GM21423 (cell line): ENCODE data around the gene RSPH1.

Experiments
- ATAC-seq: cut with Tn5 transposase; IDR thresholded peaks from one replicate; pipeline ENCODE4 v1.9.1; 2021; ENCODE audit warnings: mild to moderate bottlenecking, moderate library complexity; ENCODE audit not compliant: unreplicated experiment

Gene RSPH1

DNA sequence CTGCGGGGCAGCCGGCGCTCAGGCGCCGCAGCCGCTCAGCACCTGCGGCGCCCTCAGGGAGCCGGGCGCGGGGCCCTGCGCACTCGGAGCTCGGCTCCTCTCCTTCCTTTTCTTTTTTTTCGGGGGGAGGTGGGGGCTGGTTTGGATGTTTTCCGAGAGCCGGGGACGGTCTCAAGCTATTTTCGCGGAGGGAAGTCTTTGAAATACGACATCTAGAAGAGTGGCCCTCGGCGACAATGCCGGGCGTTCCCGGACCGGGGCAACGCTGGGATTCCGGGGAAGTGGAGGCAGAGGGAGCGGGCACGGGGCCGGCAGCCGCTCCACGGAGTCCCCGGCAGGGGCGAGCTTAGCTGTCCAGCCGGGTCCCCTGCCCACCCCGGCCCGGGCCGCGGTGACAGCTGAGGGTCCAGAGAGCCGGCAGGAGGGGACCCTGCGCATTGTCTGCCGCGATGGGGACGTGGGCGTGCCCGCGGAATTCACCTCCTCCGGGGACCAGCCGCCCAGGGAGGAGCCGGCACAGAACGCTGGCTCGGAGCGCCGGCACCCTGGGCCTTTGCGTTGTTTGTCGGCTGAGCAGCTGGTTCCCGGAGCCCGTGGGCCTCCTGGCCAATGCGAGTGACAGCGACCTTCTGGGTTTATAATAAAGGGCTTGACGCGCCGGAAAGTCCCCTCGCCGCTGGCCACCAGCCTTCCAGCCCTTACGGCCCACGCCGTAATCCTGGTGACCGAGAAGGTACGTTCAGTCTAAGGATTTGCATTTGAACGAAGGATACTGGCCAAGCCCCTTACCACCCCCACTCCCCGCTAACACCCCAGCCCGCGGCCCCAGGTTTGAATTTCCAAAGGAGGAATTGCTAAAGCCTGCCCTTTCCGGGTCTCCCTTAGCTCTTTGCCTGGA, 18.2 kb upstream of the RSPH1 start:
- ATAC-seq, result peak; percentile 61

DNA sequence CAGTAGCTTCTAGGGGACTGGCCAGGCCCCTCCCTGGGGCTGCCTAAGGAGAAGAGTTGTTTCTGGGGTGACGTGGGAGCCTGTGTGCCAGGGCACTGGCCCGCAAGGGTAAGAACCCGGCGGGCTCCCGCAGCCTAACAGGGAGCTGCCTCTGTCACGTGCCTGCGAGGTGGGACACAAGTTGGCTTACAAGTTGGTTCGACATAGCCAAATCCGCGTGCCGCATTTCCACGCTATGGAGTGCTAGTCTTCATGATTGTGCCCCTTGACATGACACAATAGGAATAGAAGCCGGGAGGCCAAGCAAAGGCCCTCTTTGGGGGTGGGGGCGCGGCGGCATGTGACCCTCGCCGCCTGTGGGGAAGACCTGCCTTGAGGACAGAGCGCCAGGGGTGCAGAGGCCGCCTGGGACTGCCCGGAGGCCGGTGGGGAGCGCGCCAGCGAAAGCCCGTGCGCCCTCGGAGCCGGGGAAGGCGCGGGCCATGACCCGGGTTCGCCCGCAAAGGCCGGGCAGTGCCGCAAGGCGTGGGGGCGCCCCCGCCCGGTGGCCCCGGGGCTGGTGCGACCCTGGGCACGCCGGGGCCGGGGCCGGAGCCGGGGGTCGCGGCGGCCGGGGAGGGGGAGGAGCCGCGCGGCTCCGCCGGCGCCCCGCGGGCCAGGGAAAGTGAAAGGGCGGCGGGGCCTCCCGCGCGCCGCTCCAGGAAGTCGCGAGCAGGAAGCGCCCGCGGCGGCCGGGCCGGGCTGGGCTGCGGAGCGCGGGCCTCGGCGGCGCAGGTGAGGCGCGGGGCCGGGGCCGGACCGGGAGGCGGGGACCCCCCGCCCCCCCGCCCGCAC, 17.3 kb upstream of the RSPH1 start, which contains the start of gene SLC37A1:
SLC37A1 (plus strand) TSS at position 702 of the 834 bp plus-strand sequence. CDS start 4,603 bp downstream, outside the sequence.
- peak; percentile 42 for ATAC-seq

DNA sequence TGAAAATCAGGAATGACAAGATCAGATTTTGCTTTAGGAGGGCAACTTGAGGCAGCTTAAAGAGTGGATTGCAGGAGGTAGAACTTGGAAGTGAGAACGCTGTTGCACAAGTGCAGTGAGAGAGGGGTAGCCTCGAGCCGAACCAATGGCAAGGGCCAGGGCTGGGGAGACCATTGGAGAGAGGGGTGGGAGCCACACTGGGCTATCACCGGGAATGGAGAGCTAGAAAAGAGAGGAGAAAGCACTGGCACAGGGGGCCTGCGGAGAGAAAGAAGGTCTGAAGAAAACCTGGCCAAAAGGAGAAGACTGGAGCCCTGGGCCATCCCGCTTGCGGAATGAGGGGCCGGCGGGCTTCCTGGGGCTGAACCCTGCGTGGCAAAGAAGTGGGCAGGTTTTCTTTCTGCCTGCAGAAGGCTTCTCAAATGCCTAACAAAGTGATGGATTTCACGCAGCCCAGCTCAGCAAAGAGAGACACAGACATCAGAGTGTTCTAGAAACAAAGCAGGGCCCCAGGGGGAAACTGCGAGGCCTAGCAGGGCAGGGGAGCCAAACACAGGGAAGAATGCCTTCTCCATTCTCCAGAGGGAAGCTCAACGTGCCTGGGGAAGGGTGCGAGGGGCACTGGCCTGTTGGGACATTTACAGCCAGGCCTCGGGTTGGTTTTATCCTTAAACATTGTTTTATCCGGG, 16.5 kb upstream of the RSPH1 start:
- no peak for ATAC-seq

DNA sequence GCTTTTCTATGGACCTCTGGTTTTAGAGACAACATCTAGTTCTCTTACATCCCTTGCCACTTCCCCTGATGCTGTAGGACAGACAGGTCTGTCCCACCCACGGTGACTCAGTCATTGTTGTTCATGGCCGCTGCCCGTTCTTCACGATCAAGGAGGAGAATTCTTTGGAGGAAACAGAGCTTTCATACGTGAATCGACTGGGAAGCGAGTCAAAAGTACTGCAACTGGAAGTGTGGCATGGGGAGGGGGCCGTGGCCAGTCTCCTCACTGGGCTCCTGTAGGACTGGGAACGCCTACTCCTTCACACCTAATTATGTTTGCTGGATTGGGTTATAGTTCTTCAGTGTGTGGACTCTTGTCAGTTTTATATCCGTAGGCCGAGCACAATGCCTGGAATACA, 13.2 kb upstream of the RSPH1 start:
- ATAC-seq, result no peak

DNA sequence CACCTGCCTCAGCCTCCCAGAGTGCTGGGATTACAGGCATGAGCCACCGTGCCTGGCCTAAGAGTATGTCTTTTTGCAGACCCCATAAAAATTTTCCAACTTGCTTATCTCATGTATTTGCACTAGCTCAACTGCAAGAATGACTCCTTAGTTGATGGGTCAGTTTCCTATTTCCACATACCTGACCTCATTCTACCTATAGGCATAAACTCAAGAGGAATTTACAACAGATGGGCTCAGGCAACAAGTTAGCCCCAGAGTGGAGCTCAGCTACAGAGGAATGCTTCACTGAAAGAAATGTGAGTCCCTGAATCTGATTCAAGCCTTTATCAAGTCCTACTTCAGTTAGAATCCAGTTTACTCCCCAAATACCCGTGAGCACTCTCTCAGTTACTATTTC, 12.3 kb upstream of the RSPH1 start:
- no peak for ATAC-seq

DNA sequence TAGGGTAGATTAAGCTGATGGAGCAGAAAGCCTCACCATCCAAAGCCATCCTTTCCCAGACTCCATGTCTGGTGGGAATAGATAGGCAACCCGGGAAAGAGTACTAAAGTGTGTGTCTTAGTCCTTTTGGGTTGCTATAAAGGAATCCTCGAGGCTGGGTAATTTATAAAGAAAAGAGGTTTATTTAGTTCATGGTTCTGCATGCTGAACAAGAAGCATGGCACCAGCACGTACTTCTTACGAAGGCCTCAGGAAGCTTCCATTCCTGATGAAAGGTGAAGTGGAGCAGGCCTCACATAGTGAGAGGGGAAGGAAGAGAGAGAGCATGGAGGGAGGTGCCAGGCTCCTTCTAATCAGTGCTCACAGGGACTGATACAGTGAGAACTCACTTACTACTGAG, 11.4 kb upstream of the RSPH1 start:
- no peak for ATAC-seq

DNA sequence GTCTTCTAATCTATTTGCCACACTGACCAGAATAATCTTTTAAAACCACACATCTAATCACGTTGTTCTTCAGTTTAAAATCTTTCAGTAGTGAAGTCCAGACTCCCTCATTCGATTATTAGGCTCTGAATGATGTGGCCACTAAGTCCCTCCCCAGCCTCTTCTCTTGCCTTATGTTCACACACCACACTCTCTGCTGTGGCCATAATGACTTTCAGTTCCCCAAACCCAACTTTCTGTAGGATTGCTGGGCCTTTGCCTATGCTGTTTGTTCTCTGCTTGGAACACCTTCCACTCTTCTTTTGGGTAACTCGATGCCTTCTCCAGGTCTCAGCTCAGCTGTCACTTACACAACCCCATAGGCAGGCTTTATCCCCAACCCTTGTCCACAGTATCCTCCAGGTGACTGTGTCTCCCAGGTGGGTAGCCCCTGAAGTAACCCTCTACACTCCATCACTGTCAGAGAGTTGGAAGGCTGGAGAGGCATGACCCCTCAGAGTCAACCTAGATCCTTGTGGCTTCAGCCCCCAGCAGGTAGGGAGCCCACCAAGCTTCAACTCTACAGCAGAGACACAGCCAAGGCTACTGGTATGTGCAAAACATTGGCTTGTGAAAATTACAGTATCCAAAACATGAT, 9.2 kb upstream of the RSPH1 start:
- ATAC-seq, result peak; percentile 91

DNA sequence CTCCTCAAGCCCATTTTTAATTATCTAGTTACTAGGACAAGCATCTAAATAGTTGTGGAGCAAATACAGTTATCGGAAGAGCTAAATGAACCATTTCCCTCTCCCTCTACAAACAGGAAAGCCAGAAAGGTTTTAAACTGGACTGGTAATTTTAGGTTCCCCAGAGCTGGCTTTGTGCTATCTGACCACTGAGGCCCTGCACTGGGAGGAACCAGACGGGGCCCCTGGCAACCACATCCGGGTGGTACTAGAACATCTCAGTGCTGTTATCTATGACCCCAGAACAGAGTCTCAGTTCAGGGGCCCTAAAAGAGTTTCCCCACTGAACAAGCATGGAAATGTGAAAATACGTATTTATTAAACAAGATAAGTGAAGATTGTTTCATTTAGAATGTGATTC, 7.7 kb upstream of the RSPH1 start:
- ATAC-seq, result no peak

DNA sequence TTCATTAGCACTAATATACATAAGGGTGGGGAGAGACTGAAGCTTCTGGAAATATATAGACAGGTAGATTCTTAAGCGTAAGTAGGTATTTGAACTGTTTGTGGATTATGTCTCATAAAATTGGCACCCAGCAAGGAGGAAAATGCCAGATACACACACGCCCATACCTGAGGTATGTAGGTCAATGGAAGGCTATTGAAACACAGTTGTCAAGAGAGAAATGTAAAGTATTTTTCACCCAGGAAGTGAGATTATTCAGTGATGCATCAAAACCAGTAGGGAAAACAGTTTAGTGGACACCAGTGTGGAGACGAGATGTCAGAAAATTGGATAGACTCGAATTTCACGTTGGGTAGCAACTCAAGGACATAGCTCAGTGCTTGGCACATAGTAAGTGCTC, 4.7 kb upstream of the RSPH1 start:
- ATAC-seq, result no peak

DNA sequence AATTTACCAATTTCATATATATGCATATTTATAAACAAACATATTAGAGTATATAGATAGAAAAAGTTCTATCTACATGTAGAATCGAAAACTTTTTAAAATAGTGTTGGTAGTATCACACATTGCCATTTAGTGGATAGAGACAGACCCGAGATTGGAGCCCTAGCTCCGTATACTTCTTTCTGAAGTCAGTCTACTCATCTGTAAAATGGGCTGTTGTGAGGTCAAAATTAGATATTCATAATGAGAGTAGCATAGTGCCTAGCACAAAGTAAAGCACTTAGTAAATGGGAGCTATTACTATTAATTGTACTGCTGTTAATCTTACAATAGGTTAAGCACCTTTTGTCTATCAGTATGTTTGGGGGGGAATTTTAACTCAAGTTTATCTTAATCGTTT, 4.2 kb upstream of the RSPH1 start:
- ATAC-seq, result no peak

DNA sequence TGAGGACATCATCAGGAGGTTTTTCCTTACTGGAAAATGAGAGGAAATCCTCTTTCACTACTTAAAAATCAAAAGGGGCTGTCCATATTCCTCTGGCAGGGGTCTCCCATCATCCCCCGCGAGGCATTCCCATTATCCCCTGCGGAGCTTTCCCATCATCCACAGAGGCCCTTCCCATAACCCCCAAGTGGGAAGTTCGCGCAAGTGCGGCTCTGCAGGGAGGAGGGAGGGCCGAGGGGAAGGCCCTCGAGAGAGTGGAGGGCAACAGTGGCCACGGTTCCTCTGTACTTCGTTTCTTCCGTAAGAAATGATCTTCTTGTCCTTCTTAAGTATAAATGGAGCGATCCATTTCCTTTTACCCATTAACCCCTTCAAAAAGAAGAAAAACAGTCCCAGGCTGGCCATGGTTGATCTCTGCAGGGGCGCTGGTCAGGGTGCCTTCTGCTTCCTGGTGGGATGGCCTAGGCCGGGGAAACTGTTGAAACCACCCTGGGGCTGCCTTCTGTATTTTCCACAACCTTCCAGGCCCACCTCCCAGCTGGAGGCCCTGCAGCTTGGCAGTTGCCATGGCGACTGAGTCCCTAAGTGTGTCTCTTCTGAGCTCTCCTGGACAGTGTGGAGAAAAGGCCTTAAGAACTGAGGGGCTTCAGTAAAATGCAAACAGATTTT, 3.6 kb upstream of the RSPH1 start:
- no peak for ATAC-seq

DNA sequence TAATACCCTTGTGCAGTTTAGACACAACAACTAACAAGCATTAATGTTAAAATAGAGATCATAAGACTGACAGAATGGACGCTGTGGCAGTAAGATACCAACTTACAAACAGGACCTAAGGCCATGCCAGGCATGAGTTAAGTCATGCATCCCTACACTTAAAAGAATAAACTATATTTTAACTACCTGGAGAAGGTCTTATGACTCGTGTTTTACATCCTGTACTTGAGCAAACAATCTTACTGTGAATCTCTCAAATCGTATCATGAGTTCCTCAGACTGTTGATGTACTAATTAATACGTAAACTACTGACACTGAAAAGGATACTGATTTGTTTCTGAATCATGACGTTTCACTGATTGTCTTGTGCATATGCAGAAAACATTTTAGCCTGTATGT, 2.0 kb upstream of the RSPH1 start:
- ATAC-seq, result no peak

DNA sequence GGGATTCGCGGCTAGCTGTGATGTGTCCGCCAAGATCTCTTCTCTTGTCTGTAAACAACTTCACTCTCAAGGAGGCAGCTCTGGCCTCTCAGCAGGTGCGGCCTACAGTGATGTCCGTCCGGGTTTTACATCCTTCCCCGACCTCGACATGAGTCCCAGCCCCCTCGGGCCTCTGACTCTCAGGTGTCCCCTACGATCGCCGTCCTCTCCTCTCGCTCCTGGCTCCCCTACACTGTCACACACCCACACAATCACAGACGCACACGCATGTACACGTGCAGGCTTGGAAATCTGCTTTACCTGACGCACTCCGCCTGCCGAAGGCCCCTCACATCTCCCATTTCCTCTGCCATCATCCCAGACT, 797 bp upstream of the RSPH1 start:
- ATAC-seq, result no peak

DNA sequence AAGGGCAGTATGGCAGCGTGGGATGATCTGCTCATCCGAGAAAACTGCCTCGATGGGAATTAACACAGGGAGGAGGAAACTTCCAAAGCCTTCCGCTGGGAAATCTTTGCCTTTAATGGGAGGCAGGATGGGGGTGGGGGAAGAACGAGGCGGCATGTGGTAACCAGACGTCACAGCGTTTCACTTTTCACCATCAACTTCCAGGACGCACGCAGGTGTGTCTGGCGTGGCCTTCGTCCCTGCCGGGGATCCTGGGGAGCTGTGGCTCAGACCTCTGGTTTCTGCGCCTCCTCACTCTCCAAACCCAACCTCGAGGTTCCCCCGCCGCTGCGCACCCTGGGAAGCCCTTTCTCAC, 282 bp downstream of the RSPH1 start:
- ATAC-seq, result peak; percentile 7

DNA sequence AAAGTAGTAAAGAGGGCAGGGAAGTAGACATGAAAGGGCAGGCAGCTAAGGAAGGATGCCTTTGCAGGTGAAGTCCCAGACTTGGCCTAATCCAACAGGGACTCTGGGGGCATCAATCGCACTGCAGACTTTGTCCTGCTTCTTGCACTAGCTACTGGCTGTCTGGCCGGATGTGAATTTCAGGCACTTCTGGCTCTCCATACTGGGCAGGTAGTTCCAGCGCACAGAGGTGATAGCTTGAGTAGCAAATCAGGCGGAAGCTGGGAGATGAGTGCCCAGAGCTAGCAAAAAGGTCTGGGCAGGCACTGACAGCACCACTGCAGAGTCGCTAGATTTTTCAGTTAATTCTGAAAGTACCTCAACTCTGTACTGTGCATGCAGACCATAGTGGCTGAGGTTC, 997 bp downstream of the RSPH1 start:
- ATAC-seq, result no peak

DNA sequence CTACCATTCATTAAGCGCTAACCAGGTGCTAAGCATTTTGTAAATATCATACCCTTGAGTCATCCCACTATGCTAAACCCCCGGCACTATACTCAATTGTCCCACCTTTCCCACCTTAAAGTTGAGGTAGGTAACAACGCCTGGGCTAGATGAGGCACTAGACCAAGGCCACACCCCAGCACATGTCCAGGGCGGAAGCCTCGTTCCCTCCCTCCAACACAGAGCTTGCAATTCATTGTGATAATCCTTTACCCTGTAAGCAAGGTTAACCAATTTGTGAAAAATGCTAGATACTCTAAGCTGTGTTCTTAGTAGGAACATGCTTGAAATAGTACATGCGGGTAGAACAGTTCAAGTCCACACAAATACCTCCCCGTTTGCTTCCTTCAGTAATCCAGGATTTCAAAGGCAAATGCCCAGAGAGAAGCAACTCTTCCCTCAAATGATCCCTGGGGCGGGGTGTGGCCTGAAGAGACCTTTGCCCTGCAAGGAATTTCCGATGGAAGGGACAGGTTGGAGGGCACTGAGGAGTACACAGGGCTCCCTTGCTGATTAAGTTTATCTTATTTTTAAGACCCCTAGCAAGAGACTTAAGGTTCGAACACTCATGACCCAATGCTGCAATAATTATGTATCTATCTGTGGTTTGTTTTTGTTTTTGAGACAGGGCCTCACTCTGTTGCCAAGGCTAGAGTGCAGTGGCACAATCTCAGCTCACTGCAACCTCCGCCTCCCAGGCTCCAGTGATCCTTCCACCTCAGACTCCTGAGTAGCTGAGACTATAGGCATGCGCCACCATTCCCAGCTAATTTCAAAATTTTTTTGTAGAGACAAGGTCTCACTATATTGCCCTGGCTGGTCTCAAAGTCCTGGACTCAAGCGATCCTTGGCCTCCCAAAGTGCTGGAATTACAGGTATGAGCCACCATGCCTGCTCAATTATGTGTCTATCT, 2.6 kb downstream of the RSPH1 start:
- no peak for ATAC-seq

DNA sequence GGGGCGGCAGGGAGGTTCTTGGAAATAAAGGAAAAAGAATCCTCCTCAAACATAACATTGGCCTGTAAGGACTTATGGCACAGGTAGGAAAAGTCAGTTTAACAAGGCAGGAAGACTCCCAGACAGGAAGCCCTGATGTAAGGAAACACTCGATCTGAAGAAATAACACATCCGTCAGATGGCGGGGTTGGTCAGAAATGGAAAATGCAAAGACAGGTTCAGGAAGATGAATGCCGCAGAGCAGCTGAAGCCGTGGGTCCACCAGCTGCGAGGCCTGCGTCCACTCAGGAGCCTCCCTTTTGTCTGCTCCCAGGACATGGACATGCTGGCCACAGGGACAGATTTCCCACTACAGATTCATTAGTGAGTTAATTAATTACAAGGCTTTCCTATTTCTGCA, 3.8 kb downstream of the RSPH1 start:
- no peak for ATAC-seq

DNA sequence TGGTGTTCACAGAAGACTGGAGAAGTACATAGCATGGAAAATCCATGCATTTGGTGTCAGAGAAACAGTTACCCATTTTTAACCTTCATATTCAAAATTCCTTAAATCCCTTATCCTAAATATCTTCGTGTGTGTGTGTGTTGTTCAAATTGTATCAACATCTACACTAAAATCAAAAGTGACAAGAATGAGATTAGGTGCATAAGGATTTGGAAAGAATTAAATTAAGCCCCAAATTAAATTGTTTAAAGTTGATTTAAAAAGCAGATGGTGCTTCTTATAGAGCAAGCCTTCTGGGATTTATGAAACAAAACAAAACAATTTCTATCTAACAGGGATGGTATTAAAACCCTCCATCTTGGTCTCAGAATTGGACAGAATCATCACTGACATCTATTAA, 4.7 kb downstream of the RSPH1 start:
- no peak for ATAC-seq

DNA sequence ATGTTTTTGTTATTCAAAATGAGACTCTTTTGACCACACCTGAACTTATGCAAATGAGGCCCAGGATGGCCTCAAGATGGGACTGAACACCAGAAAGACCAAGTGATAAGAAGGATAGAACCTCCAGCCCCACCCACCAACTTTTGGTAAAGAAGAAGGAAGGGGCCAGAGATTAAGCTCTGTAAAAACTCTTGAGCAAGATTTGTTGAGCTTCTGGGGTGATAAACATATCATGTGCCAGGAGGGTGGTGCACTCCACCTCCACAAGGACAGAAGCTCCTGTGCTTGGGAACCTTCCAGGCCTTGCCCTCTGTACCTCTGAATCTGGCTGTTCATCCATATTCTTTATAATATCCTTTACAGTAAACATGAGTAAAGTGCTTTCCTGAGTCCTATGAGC, 5.3 kb downstream of the RSPH1 start:
- no peak for ATAC-seq
